GM18870 (cell line): ENCODE measurements around the gene LIN37.
A peak's percentile ranks its signal among the peaks of the same experiment; 100 is the strongest.

Experiments
- ATAC-seq: cut with Tn5 transposase; IDR thresholded peaks from one replicate; pipeline ENCODE4 v1.9.1; 2021; ENCODE audit warnings: moderate library complexity; ENCODE audit not compliant: unreplicated experiment

The LIN37 gene

DNA sequence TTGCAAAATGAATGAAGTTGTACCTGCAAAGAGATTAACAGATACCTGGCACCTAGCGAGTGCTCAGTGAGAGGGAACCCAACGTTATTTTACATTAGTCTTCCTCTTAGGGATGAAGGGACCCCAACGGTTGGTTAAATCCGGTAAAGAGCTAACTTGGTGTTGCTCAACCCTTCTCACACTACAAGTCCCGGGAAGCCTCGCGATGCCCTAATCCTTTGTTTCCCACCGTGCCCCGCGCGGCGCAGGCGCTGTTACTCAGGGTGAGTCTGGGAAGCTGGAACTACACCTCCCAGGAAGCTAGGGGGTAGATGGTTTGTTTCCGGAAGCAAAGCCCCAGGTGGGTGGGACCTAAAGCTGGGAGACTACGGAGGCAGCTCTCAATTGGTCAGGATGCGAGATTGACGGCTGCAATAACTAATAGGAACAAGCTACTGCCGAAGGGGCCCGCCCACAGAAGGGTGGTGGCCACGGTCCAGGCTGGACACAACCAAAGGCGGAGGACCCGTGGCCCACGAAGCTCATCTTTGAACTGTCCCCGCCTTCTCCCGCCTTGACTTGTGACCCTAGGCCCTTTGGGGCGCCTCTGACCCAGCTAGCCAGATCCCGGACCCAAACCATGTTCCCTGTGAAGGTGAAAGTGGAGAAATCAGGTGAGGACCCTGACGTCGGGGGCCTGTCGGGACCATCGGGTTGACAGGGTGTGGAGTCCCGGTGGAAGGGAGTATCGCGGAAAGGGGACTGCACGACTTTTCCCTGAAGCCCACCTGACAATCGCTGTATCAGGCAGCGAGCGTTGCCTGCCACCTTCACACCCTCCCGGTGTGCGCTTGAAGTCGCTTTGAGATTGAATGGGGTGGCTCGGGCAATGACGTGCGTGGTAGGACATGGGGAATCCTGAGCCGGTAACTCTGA, at the start of gene LIN37:
Gene LIN37 (plus strand): TSS at position 471 of the 915 bp plus-strand sequence. CDS start 149 bp downstream, at position 620.
- ATAC-seq: peak; percentile 73

DNA sequence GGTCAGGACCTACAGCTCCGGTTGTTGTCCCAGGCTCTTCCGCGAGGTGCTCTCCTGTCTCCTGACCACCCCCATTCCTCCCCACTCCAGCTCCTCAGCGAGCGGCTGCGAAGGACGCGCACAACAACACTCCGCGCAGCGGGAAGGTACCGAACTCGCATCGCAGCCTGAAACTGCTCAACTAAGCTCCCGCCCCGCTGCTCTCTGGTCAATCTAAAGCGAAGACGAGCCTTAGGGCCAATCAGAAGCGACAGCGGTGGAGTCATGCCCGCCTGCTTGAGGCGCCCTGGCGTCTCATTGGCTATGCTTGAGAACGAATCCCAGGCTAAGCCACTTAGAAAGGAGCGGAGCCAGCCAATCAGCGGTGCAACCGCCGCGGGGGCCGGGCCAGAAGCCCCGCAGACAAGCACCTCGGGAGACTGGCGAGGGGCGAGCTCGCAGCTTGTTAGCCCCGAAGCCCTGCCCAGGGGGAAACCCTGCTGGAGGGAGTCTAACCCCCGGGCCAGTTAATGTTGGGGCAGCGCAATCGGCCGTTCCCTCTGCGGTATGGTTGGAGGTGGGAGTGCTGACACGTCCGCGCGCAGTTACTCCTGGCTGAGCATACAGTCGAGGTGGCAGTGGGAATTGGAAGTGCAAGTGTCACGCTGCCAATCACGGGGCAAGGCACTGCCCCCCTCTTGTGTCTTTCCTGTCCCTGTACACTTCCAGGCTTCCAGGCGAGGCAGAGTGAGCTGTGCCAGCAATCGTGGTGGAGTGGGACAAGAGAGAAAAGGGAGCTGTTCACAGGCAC, 46.0 kb upstream of the LIN37 start:
- peak; percentile 84 for ATAC-seq

GRCh38 chr19:35703343-35703742, 45.0 kb upstream of the LIN37 start:
- ATAC-seq: no peak

GRCh38 chr19:35704218-35704617, 44.2 kb upstream of the LIN37 start, which contains the start of gene ZBTB32:
TSS of gene ZBTB32 (plus strand) at chr19:35704558. CDS start at chr19:35714627, 10,069 bp downstream.
- ATAC-seq: no peak

DNA sequence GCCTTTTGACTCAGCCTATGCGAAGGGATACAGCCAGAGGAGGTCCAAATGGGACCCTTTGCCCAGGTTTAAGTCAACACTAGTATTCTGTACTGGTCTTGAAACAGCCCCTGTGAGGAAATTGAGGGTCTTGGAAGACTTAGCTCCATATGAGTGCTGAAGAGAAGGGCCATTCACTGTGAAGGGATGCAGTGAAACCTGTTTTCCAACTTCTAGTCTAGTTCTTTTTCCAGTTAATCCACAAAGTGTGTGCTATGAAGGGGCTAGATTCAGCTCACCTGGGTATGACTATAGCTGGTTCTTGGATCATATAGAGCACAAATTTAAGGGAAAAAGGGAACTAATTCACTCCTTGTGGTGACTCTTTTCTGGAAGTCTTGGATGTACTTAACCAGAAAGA, 40.0 kb upstream of the LIN37 start:
- no peak for ATAC-seq

DNA sequence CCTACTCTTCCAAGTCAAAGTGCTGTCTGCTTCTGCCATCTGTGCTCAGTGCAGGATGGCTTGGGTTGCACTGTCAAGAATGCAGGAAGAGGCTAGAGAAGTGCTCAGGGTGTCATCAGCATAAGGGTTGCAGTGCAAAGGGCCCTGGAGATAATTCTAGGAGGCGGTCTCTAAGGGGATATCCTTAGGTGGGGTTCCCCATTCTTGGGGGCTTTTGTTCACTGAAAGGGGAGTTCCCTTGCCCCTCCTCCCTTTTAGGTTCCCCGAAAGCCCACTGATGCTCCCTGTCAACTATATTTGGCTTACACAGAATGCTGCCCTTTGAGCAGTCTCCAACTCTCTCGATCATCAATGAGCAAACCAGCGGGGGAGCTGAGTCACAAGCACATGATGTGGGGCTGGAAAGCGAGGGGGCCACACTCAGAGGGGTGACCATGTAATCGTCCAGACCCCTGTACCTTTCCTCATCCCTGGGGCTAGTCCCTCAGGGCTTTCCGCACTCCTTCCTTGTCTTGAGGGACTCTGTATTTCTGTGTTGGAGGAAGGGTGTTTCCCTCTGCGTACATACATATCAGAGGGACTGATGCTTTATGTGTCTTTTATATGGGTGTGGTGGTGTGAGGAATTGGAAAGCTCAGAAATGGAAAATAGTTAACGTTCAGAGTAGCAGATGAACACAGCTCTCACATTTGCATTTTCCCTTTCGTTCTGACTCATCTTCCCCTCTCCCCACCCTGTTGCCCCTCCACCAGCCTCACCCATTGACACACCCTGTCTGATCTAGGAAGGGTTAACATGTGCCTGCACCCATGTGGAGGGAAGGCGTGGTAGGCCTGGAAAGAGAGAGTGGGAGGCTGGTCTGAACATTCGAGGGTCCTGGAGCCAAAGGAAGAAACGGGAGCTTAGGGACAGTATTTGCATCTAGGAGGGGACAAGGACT, 37.3 kb upstream of the LIN37 start:
- ATAC-seq: peak; percentile 43

GRCh38 chr19:35712567-35713505, 35.5 kb upstream of the LIN37 start:
- no peak for ATAC-seq

GRCh38 chr19:35713506-35713850, 34.9 kb upstream of the LIN37 start:
- ATAC-seq: no peak

DNA sequence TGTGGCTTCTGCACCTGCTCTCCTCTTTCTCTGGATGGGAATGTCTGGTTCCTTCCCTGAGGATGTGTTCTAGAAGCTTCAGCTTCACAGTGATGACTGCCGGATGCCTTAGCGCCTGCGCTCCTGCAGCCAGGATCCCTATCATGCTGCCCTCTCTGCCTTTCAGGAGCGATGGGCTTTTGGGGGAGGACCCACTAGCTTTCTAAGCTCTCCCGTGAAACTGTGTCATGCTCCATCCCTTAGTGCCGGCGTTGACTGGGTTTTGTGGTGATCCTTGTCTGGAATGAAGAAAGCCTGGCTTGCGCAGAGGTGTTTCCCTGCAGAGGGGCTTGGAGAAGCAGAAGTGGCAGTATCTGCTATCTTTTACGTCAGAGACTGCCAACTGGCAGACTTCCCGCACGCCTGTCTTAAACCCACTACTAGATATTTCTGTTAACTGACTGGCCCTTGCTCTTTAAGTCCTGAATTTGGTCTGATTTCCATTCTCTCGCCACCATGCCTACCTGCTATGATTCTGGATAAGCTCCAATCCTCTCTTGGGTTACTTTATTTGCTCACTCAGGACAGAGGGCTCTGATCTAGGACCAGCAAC, 34.4 kb upstream of the LIN37 start:
- ATAC-seq: no peak

- ATAC-seq: no peak
These were observed 33.6 kb upstream of the LIN37 start for GRCh38 chr19:35714601-35715354.

GRCh38 chr19:35715355-35715809, 33.0 kb upstream of the LIN37 start:
- no peak for ATAC-seq

GRCh38 chr19:35715981-35716800, 32.2 kb upstream of the LIN37 start:
- peak; percentile 12 for ATAC-seq

DNA sequence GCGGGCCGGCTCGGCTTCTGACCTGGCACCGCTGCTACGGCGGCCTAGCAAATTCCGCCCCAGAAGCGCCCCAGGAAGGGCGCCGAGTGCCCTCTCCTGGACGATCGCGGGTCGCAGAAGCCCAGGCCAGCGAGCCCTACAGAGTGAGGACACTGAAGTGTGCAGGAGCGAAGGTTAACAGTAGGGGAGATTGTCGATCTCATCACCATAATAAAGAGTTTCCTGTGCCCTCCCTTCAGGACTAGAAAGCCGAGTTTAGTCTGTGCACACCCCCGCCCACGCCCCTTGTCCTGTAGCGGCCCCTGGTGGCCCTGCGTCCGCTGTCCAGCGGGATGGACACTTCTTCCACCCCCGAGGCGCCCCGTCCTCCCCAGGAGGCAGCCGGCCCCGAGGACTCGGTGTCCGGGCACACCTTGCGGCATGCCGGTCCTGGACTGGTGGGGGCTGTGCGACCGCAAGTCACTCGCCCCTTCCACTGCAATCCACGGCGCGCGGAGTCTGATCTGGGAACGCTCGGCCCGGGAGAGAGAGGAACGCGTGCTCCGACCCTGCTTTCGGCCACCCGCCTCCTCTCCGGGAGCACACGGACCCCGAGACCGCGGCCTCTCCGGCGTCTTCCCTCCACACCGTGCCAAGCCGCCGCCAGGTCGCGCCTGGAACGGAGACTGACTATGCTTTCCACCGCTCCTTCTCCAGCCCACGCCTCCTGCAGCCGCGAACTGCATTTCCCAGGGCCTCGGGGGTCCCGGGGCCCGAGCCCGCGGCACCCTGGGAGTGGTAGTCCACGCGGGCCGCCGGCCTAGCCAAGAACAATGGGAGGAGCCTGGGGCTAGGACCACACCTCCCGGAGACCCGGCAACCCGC, 31.3 kb upstream of the LIN37 start:
- ATAC-seq: peak; percentile 56

DNA sequence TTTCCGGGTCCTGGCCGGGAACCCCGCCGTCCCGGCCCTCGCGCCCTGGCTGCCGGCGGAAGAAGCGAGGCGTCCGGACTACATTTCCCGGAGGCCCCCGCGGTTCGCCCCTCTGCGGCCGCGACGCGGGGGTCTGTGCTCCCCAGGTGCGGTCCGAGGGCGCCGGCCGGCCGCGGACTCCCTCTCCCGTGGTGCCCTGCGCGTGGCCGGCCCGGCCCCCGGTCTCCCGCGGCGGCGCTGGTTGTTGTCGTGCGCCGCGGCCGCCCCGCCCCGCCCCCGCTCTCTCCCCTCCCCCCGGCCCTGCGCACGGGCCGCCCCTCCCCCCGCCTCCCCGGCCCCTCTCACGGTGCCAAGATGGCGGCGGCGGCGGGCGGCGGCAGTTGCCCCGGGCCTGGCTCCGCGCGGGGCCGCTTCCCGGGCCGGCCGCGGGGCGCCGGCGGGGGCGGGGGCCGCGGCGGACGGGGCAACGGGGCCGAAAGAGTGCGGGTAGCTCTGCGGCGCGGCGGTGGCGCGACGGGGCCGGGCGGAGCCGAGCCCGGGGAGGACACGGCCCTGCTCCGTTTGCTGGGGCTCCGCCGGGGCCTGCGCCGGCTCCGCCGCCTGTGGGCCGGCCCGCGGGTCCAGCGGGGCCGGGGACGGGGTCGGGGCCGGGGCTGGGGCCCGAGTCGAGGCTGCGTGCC, 30.6 kb upstream of the LIN37 start, which contains the start of gene KMT2B:
Gene KMT2B (plus strand): TSS at position 339 of the 680 bp plus-strand sequence. CDS start 16 bp downstream, at position 355.
- no peak for ATAC-seq

GRCh38 chr19:35718345-35719041, 29.9 kb upstream of the LIN37 start:
- ATAC-seq: no peak
